GM18526 (cell line): ENCODE measurements around the gene IQSEC3.

Experiments used
- POLR2A ChIP-seq: IDR thresholded peaks from 3 replicates; pipeline ENCODE4 v1.6.1; 2011; ENCODE audit not compliant: insufficient read length; ENCODE audit errors: extremely low read depth

IQSEC3 gene

GRCh38 chr12:194276-194675 lies 127.7 kb downstream of the IQSEC3 start:
- no peak for TF ChIP-seq POLR2A

DNA sequence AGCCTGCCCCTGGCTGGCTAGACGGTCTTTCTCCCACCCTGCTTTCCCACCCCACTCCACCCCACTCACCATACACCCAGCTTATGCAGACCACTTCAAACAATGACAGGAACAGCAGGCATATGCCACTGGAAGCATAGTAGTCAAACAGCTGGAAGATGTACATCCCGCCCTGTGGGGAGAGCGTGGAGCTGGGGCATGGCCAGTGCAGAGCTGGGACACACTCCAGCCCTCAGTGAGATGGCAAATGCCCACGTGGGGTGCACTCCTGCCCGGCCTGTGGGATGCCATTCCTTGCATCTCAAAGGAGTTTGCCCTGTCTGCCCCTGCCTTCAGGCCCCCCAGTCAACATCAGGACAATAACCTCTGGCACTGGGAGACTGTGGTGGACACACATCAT lies 128.6 kb downstream of the IQSEC3 start:
- no peak for TF ChIP-seq POLR2A

- TF ChIP-seq POLR2A: no peak
Measured at GRCh38 chr12:195951-196350, 129.4 kb downstream of the IQSEC3 start.

- TF ChIP-seq POLR2A: no peak
Measured at GRCh38 chr12:196436-196835, 129.9 kb downstream of the IQSEC3 start.

- TF ChIP-seq POLR2A: no peak
Measured at GRCh38 chr12:197347-197746, 130.8 kb downstream of the IQSEC3 start.

DNA sequence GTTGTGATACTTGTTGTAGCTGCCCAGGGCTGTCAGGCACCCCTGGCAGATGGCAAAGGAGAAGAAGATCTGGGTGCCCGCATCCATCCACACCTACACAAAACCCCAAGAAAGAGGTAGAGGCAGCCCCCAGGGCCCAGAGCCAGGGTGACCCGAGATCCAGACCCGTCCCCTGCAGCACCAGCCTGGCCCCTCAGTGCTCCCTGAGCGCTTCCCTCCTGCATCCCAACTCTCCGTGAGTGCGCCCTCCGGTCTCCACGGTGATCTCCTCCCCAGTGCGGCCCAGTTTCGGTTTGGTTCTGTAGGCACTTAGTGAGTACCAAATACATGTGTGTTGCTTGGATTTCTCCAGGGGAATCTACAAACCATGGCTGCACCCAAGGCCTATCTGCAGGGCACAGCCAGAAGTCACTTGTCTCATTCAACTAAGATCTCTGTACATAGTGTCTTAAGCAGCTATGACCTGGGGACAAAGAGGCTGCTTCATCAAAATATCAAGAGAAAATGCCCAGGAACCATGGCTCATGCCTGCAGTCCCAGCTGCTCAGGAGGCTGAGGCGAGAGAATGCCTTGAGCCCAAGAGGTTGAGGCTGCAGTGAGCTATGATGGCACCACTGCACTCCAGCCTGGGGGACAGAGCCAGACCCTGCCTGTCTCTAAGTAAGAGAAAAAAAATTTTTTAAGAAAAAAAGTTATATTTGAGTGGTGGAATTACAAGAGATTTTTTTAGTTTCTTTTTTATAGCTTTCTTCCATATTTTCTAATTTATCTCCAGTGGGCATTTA lies 131.5 kb downstream of the IQSEC3 start:
- no peak for TF ChIP-seq POLR2A

DNA sequence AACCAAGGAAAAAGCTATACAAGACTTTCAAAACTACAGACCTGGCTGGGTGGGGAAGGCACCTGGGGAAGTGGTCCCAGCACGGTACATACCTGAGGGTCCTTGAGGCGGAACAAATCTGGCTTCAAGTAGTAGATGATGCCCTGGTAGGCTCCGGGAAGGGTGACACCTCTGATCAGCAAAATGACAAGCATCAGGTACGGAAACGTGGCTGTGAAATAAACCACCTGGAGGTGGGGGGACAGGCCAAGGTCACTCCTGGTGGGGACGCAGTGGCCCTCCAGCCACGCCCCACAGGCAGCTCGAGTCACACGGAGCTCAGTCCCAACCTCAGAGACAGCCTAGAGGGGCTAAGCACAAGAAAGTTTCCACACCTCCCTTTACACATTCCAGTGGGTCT lies 132.1 kb downstream of the IQSEC3 start:
- no peak for TF ChIP-seq POLR2A

- no peak for TF ChIP-seq POLR2A
Measured at GRCh38 chr12:201361-201760, 134.8 kb downstream of the IQSEC3 start.

- no peak for TF ChIP-seq POLR2A
Measured at GRCh38 chr12:202081-202731, 135.6 kb downstream of the IQSEC3 start.

DNA sequence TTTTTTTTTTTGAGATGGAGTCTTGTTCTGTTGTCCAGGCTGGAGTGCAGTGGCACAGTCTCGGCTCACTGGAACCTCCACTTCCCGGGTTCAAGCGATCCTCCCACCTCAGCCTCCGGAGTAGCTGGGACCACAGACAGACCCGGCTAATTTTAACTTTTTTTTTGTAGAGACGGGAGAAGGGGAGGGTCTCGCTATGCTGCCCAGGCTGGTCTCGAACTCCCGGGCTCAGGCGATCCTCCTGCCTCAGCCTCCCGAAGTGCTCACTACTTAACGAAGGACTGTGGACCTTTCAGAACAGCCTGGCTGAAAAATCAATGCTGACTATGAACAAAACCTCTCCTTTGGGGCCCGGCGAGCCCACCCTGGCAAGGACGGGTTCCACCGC lies 136.5 kb downstream of the IQSEC3 start:
- no peak for TF ChIP-seq POLR2A

DNA sequence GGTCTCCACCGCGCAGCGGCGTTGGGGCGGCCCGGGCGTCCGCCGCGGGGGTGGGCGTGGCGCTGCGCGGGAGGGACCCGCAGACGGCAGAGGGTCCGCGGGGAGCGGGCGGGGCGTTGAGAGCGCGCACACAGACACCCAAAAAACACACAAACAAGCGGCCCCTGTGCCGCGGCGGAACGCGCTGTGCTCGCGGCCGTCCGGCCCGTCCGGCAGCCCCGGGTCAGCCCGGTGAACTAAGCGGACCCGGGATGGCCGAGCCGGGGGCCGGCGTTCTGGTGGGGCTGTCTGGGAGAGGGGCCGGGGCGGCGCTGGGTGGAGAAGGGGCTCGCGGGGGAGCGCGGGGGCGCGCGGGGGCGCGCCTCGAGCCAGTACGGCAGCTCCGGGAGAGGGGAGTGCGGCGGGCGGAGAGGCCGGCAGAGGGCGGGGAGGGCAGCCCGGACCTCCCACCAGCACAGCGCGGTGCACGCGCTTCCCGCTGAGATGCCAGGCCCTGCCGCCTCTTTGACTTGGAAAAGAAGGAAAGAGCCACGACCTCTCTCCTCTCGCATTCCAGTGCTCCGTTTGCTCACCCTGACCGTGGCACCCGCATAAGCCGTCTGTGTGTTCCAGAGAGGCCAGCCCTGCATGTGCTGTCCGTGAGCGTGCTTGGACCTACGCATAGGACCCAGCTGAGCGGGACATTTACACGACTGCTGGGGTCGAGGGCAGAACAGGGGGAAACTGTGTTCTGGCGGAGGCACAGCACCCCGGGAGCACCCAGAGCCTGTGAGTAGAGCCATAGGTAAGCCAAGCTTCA lies 137.1 kb downstream of the IQSEC3 start:
- TF ChIP-seq POLR2A: no peak

- no peak for TF ChIP-seq POLR2A
Measured at GRCh38 chr12:204261-204678, 137.7 kb downstream of the IQSEC3 start.

- TF ChIP-seq POLR2A: no peak
Measured at GRCh38 chr12:205026-205425, 138.5 kb downstream of the IQSEC3 start.

DNA sequence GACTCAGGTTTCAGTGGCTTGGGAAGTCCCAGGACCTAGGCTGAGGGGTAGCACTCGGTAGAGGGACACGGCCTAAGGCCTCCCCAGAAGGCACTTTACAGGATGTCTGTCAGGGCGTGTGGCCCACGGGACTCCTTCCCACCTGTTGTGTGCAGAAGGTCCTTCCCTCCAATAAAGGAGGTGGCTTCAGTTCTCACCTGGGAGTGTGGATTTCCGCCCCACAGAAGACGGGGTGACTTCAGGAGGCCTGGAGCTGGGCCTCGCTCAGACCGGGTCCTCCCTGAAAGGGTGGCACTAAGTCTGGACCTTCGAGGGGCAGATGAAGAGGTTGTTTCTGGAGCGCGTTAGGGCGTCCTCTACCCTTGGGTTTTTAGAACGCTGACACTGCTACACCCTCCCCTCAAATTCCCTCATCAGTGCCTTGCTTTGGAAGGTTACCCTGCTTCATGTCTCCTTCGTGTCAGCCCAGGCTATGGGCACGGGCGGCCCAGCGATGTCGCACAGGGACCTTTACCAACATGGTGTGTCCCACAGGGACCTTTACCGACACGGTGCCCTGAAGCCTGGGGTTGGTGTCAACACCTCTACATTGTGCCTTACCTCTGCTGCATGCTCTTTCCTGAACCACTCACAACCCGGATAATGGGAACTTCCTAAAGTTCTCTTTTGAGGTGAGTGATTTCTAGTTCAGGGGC lies 140.3 kb downstream of the IQSEC3 start:
- no peak for TF ChIP-seq POLR2A

DNA sequence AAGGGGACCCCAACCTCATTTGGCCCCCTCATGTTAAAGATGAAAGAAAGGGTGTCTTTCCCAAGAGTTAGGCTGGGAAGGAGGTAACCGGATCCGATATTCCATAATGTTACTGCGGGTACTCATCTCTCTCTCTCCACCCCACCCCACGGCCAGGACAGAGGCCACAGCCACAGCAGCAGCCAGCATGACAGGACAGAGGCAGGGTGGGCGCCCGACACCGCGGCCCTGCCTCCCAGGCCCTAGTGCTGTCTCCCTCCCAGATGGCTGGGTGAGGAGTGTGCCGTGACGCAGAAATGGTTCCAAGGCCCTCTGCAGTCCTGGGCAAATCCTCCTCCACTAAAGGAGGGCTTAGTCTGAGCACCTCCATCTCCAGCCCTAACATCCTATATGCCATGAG lies 141.2 kb downstream of the IQSEC3 start:
- TF ChIP-seq POLR2A: no peak

DNA sequence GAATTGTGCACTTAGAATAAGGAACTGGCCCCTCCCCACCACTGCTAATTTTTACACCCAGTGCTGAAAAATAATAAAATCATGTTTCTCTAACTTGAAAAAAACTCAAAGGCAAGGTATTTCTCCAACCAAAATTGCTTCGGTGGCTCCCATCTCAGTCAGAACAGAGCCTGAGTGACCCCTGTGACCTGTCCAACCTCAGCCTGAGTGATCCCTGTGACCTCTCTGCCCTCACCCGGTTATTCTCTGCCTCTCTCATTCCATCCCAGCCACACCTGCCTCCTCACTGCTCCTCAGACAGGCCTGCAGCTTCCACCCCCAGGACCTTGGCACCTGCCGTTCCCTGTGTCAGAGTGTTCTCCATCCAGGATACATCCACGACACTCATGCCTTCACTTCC lies 142.2 kb downstream of the IQSEC3 start:
- TF ChIP-seq POLR2A: no peak

GRCh38 chr12:209246-209645 lies 142.7 kb downstream of the IQSEC3 start:
- TF ChIP-seq POLR2A: no peak
